GM21786 (cell line): Measurements from ENCODE around the gene PREX1.
"Not testable (repeated sequence)": the region's sequence is repeated elsewhere in the genome, so short reads cannot be mapped to it uniquely, and the experiment has no call there.

Experiments used
- ATAC-seq: cut with Tn5 transposase; IDR thresholded peaks from one replicate; pipeline ENCODE4 v1.9.1; 2021; ENCODE audit not compliant: unreplicated experiment

The PREX1 gene

DNA sequence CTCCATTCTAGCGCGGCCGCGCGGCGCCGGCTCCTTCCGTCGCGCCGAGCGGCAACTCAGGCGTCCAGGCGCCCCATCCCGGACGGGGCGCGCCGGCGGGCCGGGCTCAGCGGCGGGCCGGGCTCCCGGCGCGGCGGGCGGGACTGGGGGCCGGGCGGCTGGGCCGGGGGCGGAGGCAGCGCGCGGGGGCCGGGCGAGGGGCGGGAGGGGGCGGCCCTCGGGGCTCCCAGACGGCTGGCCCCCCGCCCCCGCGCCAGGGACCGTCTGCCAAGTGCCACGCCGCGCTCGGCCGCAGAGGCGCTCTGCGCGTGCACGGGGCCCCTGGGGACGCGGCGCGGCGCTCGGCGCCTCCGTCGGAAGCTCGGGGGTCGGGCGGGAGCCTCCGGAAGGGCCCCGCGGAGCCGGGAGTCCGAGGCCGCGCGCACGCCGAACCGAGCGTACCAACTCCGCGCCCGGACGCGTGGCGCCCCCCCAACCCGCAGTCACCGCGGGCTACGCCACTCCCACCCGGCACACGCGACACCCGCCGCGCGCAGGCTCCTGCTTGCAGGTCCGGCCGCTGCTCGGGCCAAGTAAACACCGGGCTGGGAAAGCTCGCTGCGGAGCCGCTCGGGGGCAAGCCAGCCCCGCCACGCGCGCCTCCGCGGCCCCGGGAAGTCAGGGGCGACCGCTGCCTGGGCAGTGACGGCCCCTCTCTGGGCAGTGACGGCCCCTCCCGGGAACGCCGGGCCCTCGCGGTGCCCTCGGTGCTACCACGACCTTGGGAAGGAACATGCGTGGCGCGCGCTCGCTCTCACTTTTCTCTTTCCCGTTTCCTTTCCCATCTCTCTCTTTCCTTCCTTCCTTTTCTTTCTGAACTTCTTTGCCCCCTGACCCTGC lies at the start of gene PREX1:
TSS of gene PREX1 (minus strand) at position 145 of the 879 bp plus-strand sequence. CDS start at position 6, 139 bp downstream.
- ATAC-seq = peak; percentile 31

DNA sequence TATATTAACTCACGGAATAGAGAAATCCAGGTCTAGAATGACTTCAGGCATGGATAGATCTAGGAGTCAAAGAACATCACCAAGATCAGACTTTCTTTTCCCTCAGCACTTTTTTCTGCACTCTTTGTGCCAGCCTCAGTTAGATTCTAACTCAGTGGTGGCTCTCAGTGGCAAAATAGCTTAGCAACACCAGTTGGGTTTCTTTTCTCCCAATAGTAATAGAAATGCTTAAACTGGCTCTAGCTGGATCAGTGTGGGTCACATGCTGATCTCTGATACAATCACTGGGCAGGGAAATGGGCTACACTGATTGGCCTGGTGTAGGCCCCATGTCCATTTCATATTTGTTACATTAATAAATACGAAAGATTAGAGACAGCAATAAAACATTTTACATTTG lies 49.5 kb upstream of the PREX1 start:
- no peak for ATAC-seq

GRCh38 chr20:48875914-48876240 lies 48.1 kb upstream of the PREX1 start:
- ATAC-seq = no peak

DNA sequence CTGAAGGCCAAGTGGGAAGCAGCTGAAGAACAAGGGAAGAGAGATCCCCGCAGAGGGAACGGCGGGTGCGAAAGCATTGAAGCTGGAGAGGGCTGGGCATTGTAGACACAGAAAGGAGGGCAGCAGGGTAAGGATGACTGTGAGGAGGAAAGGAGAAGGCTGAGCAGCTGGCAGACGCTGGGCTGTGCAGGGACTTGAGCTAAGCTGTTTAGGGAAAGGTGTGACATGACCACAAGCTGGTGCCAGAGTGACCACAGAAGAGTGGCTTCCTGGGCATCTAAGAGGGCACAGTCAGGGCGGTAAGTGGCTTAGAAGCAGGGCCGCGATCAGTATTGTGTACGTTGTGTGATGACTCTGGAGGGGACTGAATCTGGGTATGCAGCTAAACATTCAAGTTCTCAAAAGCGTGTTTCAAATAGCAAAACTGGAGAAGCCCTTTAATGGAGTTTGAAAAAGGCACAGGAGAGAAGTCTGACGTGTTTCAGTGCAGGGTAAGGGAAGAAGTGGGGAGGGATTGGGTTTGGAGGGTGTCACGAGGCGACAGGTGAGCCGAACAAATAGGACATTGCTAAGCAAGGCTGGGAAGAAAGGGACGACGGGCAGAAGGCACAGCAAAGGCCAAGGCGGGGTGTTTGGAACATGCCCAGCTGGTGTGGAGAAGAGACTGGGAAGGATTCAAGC lies 47.6 kb upstream of the PREX1 start:
- no peak for ATAC-seq

GRCh38 chr20:48869442-48869841 lies 41.6 kb upstream of the PREX1 start:
- ATAC-seq = not testable (repeated sequence)

GRCh38 chr20:48866936-48867335 lies 39.1 kb upstream of the PREX1 start:
- ATAC-seq = no peak

- ATAC-seq = peak; percentile 41
Measured at GRCh38 chr20:48864738-48865318, 37.0 kb upstream of the PREX1 start.

- no peak for ATAC-seq
Measured at GRCh38 chr20:48864254-48864653, 36.5 kb upstream of the PREX1 start.

DNA sequence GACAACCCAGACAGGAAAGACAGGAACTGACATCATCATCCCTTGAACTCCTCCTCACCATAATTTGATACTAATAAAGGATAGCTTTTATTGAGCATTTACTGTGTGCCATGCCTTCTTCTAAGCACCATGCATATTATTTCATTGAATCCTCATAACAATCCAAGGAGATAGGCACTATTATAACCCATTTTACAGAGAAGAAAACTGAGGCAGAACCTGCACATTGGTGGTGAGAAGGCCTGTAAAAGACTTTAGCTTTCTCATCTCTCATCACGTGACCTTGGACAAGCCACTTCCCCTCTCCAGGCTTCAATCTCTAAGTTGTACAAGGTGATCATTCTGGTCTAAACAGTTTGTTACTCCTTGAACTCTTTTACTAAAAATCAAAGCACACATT lies 34.5 kb upstream of the PREX1 start:
- ATAC-seq = no peak

- ATAC-seq = no peak
Measured at GRCh38 chr20:48861444-48861843, 33.6 kb upstream of the PREX1 start.

DNA sequence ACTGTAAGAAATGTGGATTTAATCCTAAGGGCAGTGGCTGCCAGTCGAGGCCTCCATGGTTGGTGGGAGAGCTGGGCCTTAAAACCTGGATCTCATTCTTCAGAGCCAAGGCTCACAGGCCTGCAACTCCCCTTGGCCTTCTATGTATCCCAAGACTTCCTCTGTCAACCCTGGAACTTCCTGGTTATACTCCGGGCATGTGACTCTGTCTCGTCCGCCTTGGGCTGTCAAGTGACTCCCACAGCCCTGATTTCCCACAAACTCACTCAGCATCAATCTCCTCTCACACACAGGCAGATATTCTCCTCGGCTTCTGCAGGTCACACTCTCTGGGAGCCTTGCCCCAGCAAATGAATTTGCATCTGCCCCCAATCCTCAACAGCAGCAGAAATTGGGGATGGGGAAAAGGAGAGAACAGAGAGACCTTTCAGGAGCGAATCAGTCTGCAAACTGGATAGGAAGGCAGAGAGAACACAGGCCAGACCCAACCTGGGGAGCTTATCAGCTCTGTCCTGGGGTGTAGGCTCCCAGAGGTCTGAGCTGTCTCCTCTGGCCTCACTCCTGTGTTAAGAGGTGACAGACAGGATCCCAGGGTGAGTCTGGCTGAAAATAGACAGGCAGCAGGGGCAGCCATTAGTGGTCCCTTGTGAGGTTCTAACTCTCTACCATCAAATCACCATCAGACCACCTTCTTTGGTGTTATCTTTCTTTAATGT lies 30.4 kb upstream of the PREX1 start:
- ATAC-seq = no peak

DNA sequence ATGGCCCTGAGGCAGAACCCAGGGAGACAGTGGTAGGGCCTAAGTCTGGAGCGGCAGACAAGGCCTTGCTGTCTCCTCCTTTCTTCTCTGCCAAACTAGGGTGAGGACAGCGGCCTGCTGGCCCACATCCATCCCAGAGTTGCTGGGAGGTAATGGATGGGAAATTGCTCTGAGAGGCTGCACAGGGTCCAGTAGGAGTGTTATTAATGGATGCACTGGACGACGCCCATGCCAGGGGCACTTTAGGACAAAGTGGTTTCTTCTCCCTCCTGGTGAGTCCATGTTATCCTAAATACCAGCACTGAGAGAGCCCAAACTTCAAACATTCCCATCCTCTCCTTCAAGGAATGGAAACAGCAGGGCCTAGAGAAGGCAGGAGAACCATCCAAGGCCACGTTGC lies 28.3 kb upstream of the PREX1 start:
- ATAC-seq = no peak

DNA sequence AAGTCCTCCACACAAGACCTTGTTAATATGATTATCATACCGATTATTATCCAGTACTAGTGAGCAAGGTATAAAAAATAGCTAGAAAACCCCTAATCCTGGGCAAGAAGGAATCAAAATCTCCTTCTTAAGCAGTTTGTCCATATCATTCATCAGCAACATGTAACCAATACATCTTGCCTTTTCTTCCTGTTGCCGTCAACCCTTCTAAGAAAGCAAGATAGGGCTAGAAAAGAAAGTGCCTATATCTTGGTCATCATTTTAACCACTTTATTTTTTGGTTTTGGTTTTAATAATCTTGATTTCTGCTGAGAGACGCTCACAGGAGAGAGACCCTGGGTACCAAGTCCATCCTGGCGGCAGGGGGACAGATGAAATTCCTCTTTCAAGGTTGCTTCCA lies 27.2 kb upstream of the PREX1 start:
- no peak for ATAC-seq

DNA sequence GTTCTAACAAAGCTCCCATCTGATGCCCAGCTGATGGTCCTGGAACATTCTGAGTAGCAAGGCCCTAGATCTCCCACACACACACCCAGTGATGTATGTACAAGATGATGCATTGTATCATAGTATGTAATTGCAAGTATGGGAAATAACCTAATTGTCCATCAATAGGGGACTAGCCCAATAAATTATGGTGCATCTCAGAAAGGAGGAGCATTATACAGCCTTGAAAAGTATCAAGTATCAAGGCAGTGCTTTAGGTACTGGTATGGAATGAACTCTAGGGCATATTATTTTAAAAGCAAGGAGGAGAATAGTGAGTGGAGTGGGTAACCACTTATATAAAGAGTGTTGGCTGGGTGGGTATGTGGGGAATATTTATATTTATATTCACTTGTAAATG lies 24.8 kb upstream of the PREX1 start:
- no peak for ATAC-seq

DNA sequence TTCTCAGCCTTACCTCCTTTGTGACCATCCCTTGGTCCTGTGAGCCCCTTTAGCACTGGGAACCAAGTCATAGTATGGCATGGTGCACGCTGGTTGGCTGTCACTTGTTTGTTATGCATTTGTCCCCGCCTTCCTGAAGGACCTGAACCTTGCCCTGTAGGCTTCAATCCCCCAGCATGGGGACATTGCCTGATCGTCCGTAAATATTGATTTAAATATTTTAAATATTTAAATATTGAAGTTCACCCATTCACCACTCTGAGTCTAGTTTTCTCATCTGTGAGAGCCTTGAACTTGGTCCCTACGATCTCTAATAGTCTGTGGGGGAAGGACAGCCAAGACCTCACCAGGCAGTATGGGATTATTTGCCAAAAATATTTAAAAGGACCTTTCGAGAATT lies 23.8 kb upstream of the PREX1 start:
- ATAC-seq = no peak

GRCh38 chr20:48850977-48851299 lies 23.1 kb upstream of the PREX1 start:
- ATAC-seq = no peak

GRCh38 chr20:48850257-48850976 lies 22.6 kb upstream of the PREX1 start:
- no peak for ATAC-seq

GRCh38 chr20:48849779-48850178 lies 22.0 kb upstream of the PREX1 start:
- ATAC-seq = no peak

GRCh38 chr20:48849299-48849698 lies 21.5 kb upstream of the PREX1 start:
- no peak for ATAC-seq

DNA sequence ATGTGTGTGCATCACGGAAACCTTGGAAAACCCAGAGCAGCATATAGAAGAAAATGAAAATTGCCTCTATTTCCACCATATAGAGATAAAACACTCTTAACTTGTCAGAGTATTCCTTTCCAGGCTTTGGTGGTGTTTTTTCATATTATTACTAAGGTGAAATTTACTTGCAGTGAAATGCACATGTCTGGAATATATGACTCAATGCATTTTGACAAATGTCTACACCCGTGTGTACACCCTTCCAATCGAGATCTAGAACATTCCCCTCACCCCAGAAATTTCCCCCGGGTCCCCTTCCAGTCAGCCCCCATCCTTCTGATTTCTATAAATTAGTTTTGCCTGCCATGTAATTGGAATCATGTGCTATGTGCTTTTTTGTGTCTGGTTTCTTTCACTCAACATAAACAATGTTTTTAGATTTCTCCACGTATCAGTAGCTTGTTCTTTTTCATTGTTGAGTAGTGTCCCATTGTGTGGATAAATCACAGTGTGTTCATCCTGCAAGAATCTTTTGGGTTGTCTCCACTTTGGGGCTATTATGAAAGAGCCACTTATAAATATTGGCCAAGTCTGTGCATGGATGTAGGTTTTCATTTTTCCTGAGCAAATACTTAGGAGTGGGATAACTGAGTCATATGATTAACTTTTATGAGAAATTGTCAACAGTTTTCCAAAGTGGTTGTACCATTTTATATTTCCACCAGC lies 19.9 kb upstream of the PREX1 start:
- ATAC-seq = no peak
